ENCODE results near the gene RSPH3. TPM values are rescaled to one million over a fixed set of nuclear protein-coding genes. Genes with fewer than 3 reads are reported as not detected.

RSPH3 gene
- total and polyA plus RNA-seq, 2 of the 8 experiments (the other 6 are each of a cell fraction or from before 2014, with no cell fraction given) = 0.60 to 2.7 TPM

- Histone ChIP-seq H2BK20ac (ENCODE audit: low read length) (no peak overlapping the region), H3K79me1 (ENCODE audit: low read depth, low read length) (no peaks in the 10 kb centered on the region; the same call in 1 of the 2 replicates)
Observed at GRCh38 chr6:158943380-158944032, 56.5 kb downstream of the RSPH3 start.

More at GRCh38 chr6:158943380-158944032, 56.5 kb downstream of the RSPH3 start:
- Histone ChIP-seq H3K9me3 (ENCODE audit: insufficient read depth in 2 of 2, low read depth in 1 of 2, low read length in 1 of 2) (no peaks in the 10 kb centered on the region; a peak in 1 of 4 replicates), H3K23ac (ENCODE audit: insufficient read length) (no peak overlapping the region), H3K4ac (replicated peaks; ENCODE audit: insufficient read length, low read depth, low read length) (no peak overlapping the region), H4K20me1 (replicated peaks in 1 of 2; ENCODE audit: control insufficient read depth in 1 of 2, insufficient read depth in 2 of 2, low read length in 2 of 2) (no peaks in the 10 kb centered on the region), H3K18ac (ENCODE audit: extremely low read depth, low read length) (no peak overlapping the region), H2BK5ac (ENCODE audit: low read depth, low read length) (no peak overlapping the region), H3K23me2 (ENCODE audit: low read depth, low read length) (peaks cover 5% of the 10 kb centered on the region; the same call in 1 of the 2 replicates), H3K56ac (replicated peaks; ENCODE audit: insufficient read length, low read depth, low read length) (no peak overlapping the region), H2BK12ac (ENCODE audit: low read depth, low read length) (no peak overlapping the region), H3K4me2 (ENCODE audit: insufficient read depth in 1 of 2, low read depth in 2 of 2, low read length in 2 of 2) (no peak overlapping the region), H3K27ac (ENCODE audit: low read depth, low read length) (no peak overlapping the region), H3K4me3 (ENCODE audit: extremely low read depth in 1 of 4, insufficient read depth in 2 of 4, low read depth in 3 of 4, low read length in 4 of 4) (no peak overlapping the region), H3K27me3 (replicated peaks in 1 of 4; ENCODE audit: control insufficient read depth in 3 of 4, extremely low read depth in 1 of 4, insufficient read depth in 3 of 4, low read length in 3 of 4) (peaks cover 0 to 4% (median 0%) of the 10 kb centered on the region in 4 experiments; a peak in 2 of 7 replicates), H4K5ac (ENCODE audit: insufficient read length, low read depth, low read length) (no peak overlapping the region), H2AFZ (ENCODE audit: low read length) (no peak overlapping the region), H3K79me2 (ENCODE audit: control insufficient read depth in 1 of 2, insufficient read depth in 2 of 2, low read length in 2 of 2) (no peaks in the 10 kb centered on the region), H3K36me3 (ENCODE audit: control insufficient read depth in 2 of 4, insufficient read depth in 4 of 4, low read length in 3 of 4) (no peaks in the 10 kb centered on the region), H2BK120ac (replicated peaks; ENCODE audit: low read depth, low read length) (no peak overlapping the region), H3K4me1 (replicated peaks in 1 of 4; ENCODE audit: control insufficient read depth in 3 of 4, insufficient read depth in 4 of 4, low read length in 3 of 4) (peaks cover 0 to 10% (median 6%) of the 10 kb centered on the region in 4 experiments; a peak in 6 of 7 replicates), H4K8ac (ENCODE audit: extremely low read depth, insufficient read depth, low read length) (no peak overlapping the region), H3K9ac (replicated peaks in 1 of 4; ENCODE audit: extremely low read depth in 1 of 4, low read depth in 3 of 4, low read length in 3 of 4) (no peak overlapping the region), H3K14ac (ENCODE audit: insufficient read length) (no peak overlapping the region), H4K91ac (replicated peaks; ENCODE audit: insufficient read length, low read length) (no peak overlapping the region), H2AK5ac (ENCODE audit: low read depth, low read length) (no peak overlapping the region), H2BK15ac (ENCODE audit: low read length) (no peak overlapping the region)
- TF ChIP-seq JUND (IDR thresholded peaks at IDR 0.05; ENCODE audit: low read length) (no peak), BCL11A (IDR thresholded peaks at IDR 0.05; ENCODE audit: low read depth in 2 of 2, low read length in 2 of 2) (no peak)
- FAIRE-seq (no peak), DNase-seq (ENCODE audit: low read depth in 1 of 2, low spot score in 2 of 2) (no peak)
- WGBS, 2 experiments (ENCODE audit: extremely low coverage in 1 of 2, insufficient coverage in 1 of 2, insufficient read length in 1 of 2, insufficient replicate concordance in 2 of 2, low coverage in 1 of 2, low lambda C conversion rate in 2 of 2, missing lambda C conversion rate in 1 of 2) = 92% methylated on average over 3 of the region's 3 CpGs; no CpG with 5 or more reads in 1 of the 2 experiments
- ChIA-PET CTCF (ENCODE audit: partially characterized antibody) (interaction anchor here (1.0 kb wide), 1 partner anchor 35 kb away, joined by 3 read pairs; no protein-coding TSS in a partner anchor), POLR2A (ENCODE audit: partially characterized antibody) (no interaction called here)

All from H1 (cell line).